Left lung (tissue), 10 donors: ENCODE measurements around the gene MS4A18. TPM values are rescaled to one million over a fixed set of nuclear protein-coding genes. Genes with fewer than 3 reads are reported as not detected.

Experiments used
- ATAC-seq: fragments of 200-7000 bp; cut with Tn5 transposase; one replicate; pipeline ENCODE4 v1.9.1; 2020; ENCODE audit warnings: moderate library complexity
- DNase-seq, 4 donors: peaks; one replicate each; pipeline ENCODE4 v3.0.0-alpha.2; 2013 to 2020
- H3K27ac ChIP-seq, 2 donors: fragments of 200-600 bp; sonication (generic) in 1 of 2; one replicate each; pipeline versions ENCODE4 v1.5.0 to v1.8.0; 2020 to 2021
- H3K27me3 ChIP-seq, 2 donors: fragments of 200-600 bp; sonication (generic) in 1 of 2; one replicate each; pipeline versions ENCODE4 v1.5.0 to v1.8.0; 2020 to 2021
- H3K36me3 ChIP-seq, 2 donors: fragments of 200-600 bp; sonication (generic) in 1 of 2; one replicate each; pipeline versions ENCODE4 v1.5.0 to v1.8.0; 2020 to 2021
- H3K4me1 ChIP-seq, 2 donors: fragments of 200-600 bp; one replicate each; pipeline ENCODE4 v1.8.0; 2021
- H3K4me3 ChIP-seq, 2 donors: fragments of 200-600 bp; sonication (generic) in 1 of 2; one replicate each; pipeline versions ENCODE4 v1.5.0 to v1.8.0; 2020 to 2021; ENCODE audit warnings: mild to moderate bottlenecking in 1 of 2
- H3K9me3 ChIP-seq, 2 donors: fragments of 200-600 bp; sonication (generic) in 1 of 2; one replicate each; pipeline versions ENCODE4 v1.5.0 to v1.8.0; 2020 to 2021
- intact Hi-C, 2 donors: fragments of 100-400 bp; cut with DNase I; formaldehyde crosslinking; loops; one replicate each; pipeline versions ENCODE4 v1.11.2 to v1.14.2; 2022
- polyA plus RNA-seq, 6 donors: library from polyadenylated mRNA; unstranded; fragments of 120-200 nt; gene quantifications; one replicate each; pipeline ENCODE4 v1.2.1, GENCODE V29; 2013; ENCODE audit not compliant: insufficient read length in 6 of 6
- total RNA-seq, 2 donors: library from RNA; stranded (reverse); fragmentation: NEBNext Ultra II Directional; extraction: Animal tissue kit (Norgen Biotek cat#: 25700); gene quantifications; one replicate each; pipeline ENCODE4 v1.2.1, GENCODE V29; 2021
- TF ChIP-seq, protein P1 (sequence below), 2 donors: fragments of 200-600 bp; sonication (generic) in 1 of 2; IDR thresholded peaks; one replicate each; pipeline versions ENCODE4 v1.5.0 to v1.8.0; 2021; ENCODE audit warnings: antibody characterized with exemption in 2 of 2
- donor health status: DM: no; HTN: yes; CAD: no.
- donor health status: DM: no; HTN: no; CAD: no.

MS4A18 gene
- total and polyA plus RNA-seq, 8 donors: not detected

DNA sequence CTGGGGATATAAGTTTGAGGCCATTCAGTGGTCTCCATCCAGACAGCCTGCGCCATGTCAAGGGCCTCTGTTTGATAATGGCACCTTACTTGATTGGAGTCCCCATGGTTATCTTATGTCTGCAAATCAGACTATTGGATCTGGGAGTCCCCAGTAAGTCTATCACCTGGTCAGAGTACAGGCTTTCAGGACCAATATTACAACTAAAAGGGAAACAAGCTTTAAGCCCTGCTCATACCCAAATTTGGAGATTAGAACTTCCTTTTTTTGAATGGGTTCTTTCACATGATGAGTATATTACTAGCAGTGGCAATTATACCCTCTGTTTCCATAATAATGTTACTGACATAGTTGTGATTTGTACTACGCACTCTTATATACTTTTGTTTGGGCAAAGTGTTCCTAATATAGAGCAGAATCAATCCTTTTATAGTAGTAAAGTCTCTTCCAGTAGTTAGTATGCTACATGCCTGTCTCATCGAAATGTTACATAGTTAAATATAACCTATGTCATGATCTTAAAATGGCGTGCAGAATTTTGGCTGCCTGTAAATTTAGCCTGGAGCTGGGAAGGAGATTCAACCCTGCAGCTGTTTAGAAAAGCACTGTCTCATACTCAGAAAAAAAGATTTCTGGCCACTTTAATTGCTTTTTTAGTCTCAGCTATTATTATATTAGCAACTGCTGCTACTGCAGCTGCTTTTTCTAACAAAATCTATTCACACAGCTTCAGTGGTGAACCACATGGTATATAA lies 37.1 kb downstream of the MS4A18 start:
- intact Hi-C loops: no loop called here
- H3K27ac ChIP-seq: no peak overlapping the region
- TF ChIP-seq, protein P1, sequence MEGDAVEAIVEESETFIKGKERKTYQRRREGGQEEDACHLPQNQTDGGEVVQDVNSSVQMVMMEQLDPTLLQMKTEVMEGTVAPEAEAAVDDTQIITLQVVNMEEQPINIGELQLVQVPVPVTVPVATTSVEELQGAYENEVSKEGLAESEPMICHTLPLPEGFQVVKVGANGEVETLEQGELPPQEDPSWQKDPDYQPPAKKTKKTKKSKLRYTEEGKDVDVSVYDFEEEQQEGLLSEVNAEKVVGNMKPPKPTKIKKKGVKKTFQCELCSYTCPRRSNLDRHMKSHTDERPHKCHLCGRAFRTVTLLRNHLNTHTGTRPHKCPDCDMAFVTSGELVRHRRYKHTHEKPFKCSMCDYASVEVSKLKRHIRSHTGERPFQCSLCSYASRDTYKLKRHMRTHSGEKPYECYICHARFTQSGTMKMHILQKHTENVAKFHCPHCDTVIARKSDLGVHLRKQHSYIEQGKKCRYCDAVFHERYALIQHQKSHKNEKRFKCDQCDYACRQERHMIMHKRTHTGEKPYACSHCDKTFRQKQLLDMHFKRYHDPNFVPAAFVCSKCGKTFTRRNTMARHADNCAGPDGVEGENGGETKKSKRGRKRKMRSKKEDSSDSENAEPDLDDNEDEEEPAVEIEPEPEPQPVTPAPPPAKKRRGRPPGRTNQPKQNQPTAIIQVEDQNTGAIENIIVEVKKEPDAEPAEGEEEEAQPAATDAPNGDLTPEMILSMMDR (IDR thresholded peaks at IDR 0.05): no peak
- DNase-seq (no peak), ATAC-seq (no peak)
- no peak overlapping the region for H3K4me3 ChIP-seq
- no peaks in the 10 kb centered on the region for H3K9me3 ChIP-seq
- H3K4me1 ChIP-seq: peaks cover 0 to 9% of the 10 kb centered on the region in 2 donors
- no peaks in the 10 kb centered on the region for H3K36me3 ChIP-seq
- H3K27me3 ChIP-seq: peaks cover 0 to 33% of the 10 kb centered on the region in 2 donors

GRCh38 chr11:60762851-60763691 lies 38.6 kb downstream of the MS4A18 start:
- Histone ChIP-seq H3K36me3 (no peaks in the 10 kb centered on the region), H3K4me1 (peaks cover 0 to 9% of the 10 kb centered on the region in 2 donors), H3K27ac (peak overlapping the region in 1 of 2 donors; percentile 44), H3K27me3 (peaks cover 0 to 39% of the 10 kb centered on the region in 2 donors), H3K4me3 (no peak overlapping the region), H3K9me3 (no peaks in the 10 kb centered on the region)
- ATAC-seq (peak; percentile 82), DNase-seq (peak in 2 of 4 donors; percentile 10 to 51)
- intact Hi-C loops: no loop called here
- TF ChIP-seq, protein P1 (IDR thresholded peaks at IDR 0.05): no peak

- Histone ChIP-seq H3K9me3 (no peaks in the 10 kb centered on the region), H3K36me3 (no peaks in the 10 kb centered on the region), H3K27me3 (peaks cover 0 to 39% of the 10 kb centered on the region in 2 donors), H3K27ac (no peak overlapping the region), H3K4me1 (peaks cover 0 to 9% of the 10 kb centered on the region in 2 donors), H3K4me3 (no peak overlapping the region)
- intact Hi-C loops: no loop called here
- TF ChIP-seq, protein P1 (IDR thresholded peaks at IDR 0.05): no peak
- ATAC-seq (peak; percentile 11), DNase-seq (no peak)
Observed at GRCh38 chr11:60763692-60764369, 39.3 kb downstream of the MS4A18 start.

DNA sequence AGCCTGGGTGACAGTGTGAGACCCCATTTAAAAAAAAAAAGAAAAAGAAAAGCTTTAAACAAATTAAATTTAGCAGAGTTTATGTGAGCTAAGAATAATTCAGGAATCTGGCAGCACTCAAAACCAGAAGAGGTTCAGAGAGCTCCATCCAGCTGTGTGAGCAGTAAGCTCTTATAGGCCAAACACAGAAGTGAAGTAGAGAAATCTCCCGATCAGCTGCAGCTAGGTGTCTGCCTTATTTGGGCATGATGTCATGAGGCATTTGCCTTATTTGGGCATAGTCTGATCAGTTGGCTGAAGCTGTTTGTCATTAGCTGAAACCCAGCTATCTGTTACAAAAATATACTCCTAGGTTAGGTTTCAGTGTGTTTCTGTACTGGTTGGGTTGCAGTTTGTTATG lies 40.4 kb downstream of the MS4A18 start:
- no peaks in the 10 kb centered on the region for H3K9me3 ChIP-seq
- H3K27me3 ChIP-seq: peaks cover 0 to 37% of the 10 kb centered on the region in 2 donors
- intact Hi-C loops: no loop called here
- TF ChIP-seq, protein P1 (IDR thresholded peaks at IDR 0.05): no peak
- no peak overlapping the region for H3K4me3 ChIP-seq
- DNase-seq (no peak), ATAC-seq (no peak)
- H3K27ac ChIP-seq: no peak overlapping the region
- H3K4me1 ChIP-seq: peaks cover 0 to 9% of the 10 kb centered on the region in 2 donors
- H3K36me3 ChIP-seq: no peaks in the 10 kb centered on the region
